ENCODE measurements around the gene FGF1.
A peak's percentile ranks its signal among the peaks of the same experiment; 100 is the strongest.

FGF1 gene

GRCh38 chr5:142587354-142587965 is 98.4 kb downstream of the FGF1 start:
- Mint-ChIP-seq H3K4me3 (no peak overlapping the region), H3K36me3 (ENCODE audit: low read depth) (no peaks in the 10 kb centered on the region), H3K27ac (no peak overlapping the region), H3K4me1 (peaks cover 6% of the 10 kb centered on the region), H3K27me3 (peaks cover 11% of the 10 kb centered on the region), H3K9me3 (no peaks in the 10 kb centered on the region)
- DNase-seq = peak; percentile 31
- no peak for ATAC-seq

GRCh38 chr5:142586552-142586951 is 99.3 kb downstream of the FGF1 start:
- Mint-ChIP-seq H3K9me3 (no peaks in the 10 kb centered on the region), H3K36me3 (ENCODE audit: low read depth) (no peaks in the 10 kb centered on the region), H3K4me3 (no peak overlapping the region), H3K27ac (no peak overlapping the region), H3K27me3 (peaks cover 11% of the 10 kb centered on the region), H3K4me1 (peaks cover 9% of the 10 kb centered on the region)
- ATAC-seq (no peak), DNase-seq (no peak)

- Mint-ChIP-seq H3K27ac (no peak overlapping the region), H3K4me1 (peaks cover 13% of the 10 kb centered on the region), H3K27me3 (peaks cover 4% of the 10 kb centered on the region), H3K36me3 (ENCODE audit: low read depth) (no peaks in the 10 kb centered on the region), H3K9me3 (no peaks in the 10 kb centered on the region), H3K4me3 (no peak overlapping the region)
- ATAC-seq = no peak
- DNase-seq = no peak
Measured at GRCh38 chr5:142585451-142585850, 100.4 kb downstream of the FGF1 start.

- Mint-ChIP-seq H3K4me3 (no peak overlapping the region), H3K4me1 (peaks cover 18% of the 10 kb centered on the region), H3K9me3 (no peaks in the 10 kb centered on the region), H3K36me3 (ENCODE audit: low read depth) (no peaks in the 10 kb centered on the region), H3K27ac (no peak overlapping the region), H3K27me3 (peaks cover 2% of the 10 kb centered on the region)
- no peak for DNase-seq
- ATAC-seq = no peak
Measured at GRCh38 chr5:142584891-142585290, 101.0 kb downstream of the FGF1 start.

- no peak overlapping the region for H3K4me3 Mint-ChIP-seq
- H3K27ac Mint-ChIP-seq = no peak overlapping the region
- peaks cover 11% of the 10 kb centered on the region for H3K9me3 Mint-ChIP-seq
- DNase-seq = no peak
- H3K27me3 Mint-ChIP-seq = peaks cover 3% of the 10 kb centered on the region
- no peak for ATAC-seq
- H3K4me1 Mint-ChIP-seq = peaks cover 20% of the 10 kb centered on the region
- H3K36me3 Mint-ChIP-seq (ENCODE audit: low read depth) = peaks cover 2% of the 10 kb centered on the region
Measured at GRCh38 chr5:142578161-142578830, 107.6 kb downstream of the FGF1 start.

GRCh38 chr5:142576804-142577203 is 109.1 kb downstream of the FGF1 start:
- H3K36me3 Mint-ChIP-seq (ENCODE audit: low read depth) = peaks cover 2% of the 10 kb centered on the region
- peaks cover 3% of the 10 kb centered on the region for H3K27me3 Mint-ChIP-seq
- peaks cover 18% of the 10 kb centered on the region for H3K4me1 Mint-ChIP-seq
- no peak for ATAC-seq
- H3K27ac Mint-ChIP-seq = no peak overlapping the region
- no peak overlapping the region for H3K4me3 Mint-ChIP-seq
- H3K9me3 Mint-ChIP-seq = peaks cover 11% of the 10 kb centered on the region
- no peak for DNase-seq

- peaks cover 13% of the 10 kb centered on the region for H3K4me1 Mint-ChIP-seq
- no peak overlapping the region for H3K27ac Mint-ChIP-seq
- H3K4me3 Mint-ChIP-seq = no peak overlapping the region
- no peak for ATAC-seq
- H3K36me3 Mint-ChIP-seq (ENCODE audit: low read depth) = peaks cover 2% of the 10 kb centered on the region
- peaks cover 3% of the 10 kb centered on the region for H3K27me3 Mint-ChIP-seq
- DNase-seq = no peak
- H3K9me3 Mint-ChIP-seq = peaks cover 11% of the 10 kb centered on the region
Measured at GRCh38 chr5:142576303-142576702, 109.6 kb downstream of the FGF1 start.

- Mint-ChIP-seq H3K27me3 (peaks cover 3% of the 10 kb centered on the region), H3K9me3 (no peaks in the 10 kb centered on the region)
- no peak for ATAC-seq
Measured at GRCh38 chr5:142572006-142572405, 113.9 kb downstream of the FGF1 start.

GRCh38 chr5:142571371-142571770 is 114.5 kb downstream of the FGF1 start:
- ATAC-seq (no peak), DNase-seq (no peak)
- Mint-ChIP-seq H3K9me3 (no peaks in the 10 kb centered on the region), H3K27me3 (peaks cover 3% of the 10 kb centered on the region), H3K27ac (no peak overlapping the region), H3K4me3 (no peak overlapping the region), H3K4me1 (no peaks in the 10 kb centered on the region), H3K36me3 (ENCODE audit: low read depth) (peaks cover 2% of the 10 kb centered on the region)

More at GRCh38 chr5:142572006-142572405, 113.9 kb downstream of the FGF1 start:
- Mint-ChIP-seq H3K27ac (no peak overlapping the region), H3K4me1 (no peaks in the 10 kb centered on the region), H3K4me3 (no peak overlapping the region), H3K36me3 (ENCODE audit: low read depth) (peaks cover 2% of the 10 kb centered on the region)
- no peak for DNase-seq

GRCh38 chr5:142569905-142570304 is 116.0 kb downstream of the FGF1 start:
- H3K27me3 Mint-ChIP-seq = peaks cover 8% of the 10 kb centered on the region
- H3K27ac Mint-ChIP-seq = no peak overlapping the region
- no peaks in the 10 kb centered on the region for H3K4me1 Mint-ChIP-seq
- H3K9me3 Mint-ChIP-seq = no peaks in the 10 kb centered on the region
- ATAC-seq (no peak), DNase-seq (no peak)
- H3K36me3 Mint-ChIP-seq (ENCODE audit: low read depth) = no peaks in the 10 kb centered on the region
- H3K4me3 Mint-ChIP-seq = no peak overlapping the region

GRCh38 chr5:142568996-142569335 is 116.9 kb downstream of the FGF1 start:
- Mint-ChIP-seq H3K27me3 (peaks cover 7% of the 10 kb centered on the region), H3K4me1 (no peaks in the 10 kb centered on the region), H3K9me3 (no peaks in the 10 kb centered on the region), H3K36me3 (ENCODE audit: low read depth) (no peaks in the 10 kb centered on the region), H3K27ac (no peak overlapping the region), H3K4me3 (no peak overlapping the region)
- ATAC-seq = no peak
- no peak for DNase-seq

- H3K4me3 Mint-ChIP-seq = no peak overlapping the region
- ATAC-seq = no peak
Measured at GRCh38 chr5:142568283-142568995, 117.5 kb downstream of the FGF1 start.

GRCh38 chr5:142561486-142562097 is 124.3 kb downstream of the FGF1 start:
- no peak for ATAC-seq
- no peaks in the 10 kb centered on the region for H3K36me3 Mint-ChIP-seq (ENCODE audit: low read depth)
- DNase-seq = no peak
- peaks cover 6% of the 10 kb centered on the region for H3K27me3 Mint-ChIP-seq
- H3K9me3 Mint-ChIP-seq = no peaks in the 10 kb centered on the region
- H3K4me3 Mint-ChIP-seq = no peak overlapping the region
- H3K4me1 Mint-ChIP-seq = no peaks in the 10 kb centered on the region
- no peak overlapping the region for H3K27ac Mint-ChIP-seq

More at GRCh38 chr5:142568283-142568995, 117.5 kb downstream of the FGF1 start:
- Mint-ChIP-seq H3K27me3 (peaks cover 6% of the 10 kb centered on the region), H3K27ac (no peak overlapping the region), H3K4me1 (no peaks in the 10 kb centered on the region), H3K9me3 (no peaks in the 10 kb centered on the region), H3K36me3 (ENCODE audit: low read depth) (no peaks in the 10 kb centered on the region)
- DNase-seq = no peak

- Mint-ChIP-seq H3K27me3 (peaks cover 6% of the 10 kb centered on the region), H3K27ac (no peak overlapping the region), H3K9me3 (no peaks in the 10 kb centered on the region), H3K36me3 (ENCODE audit: low read depth) (no peaks in the 10 kb centered on the region), H3K4me1 (no peaks in the 10 kb centered on the region), H3K4me3 (no peak overlapping the region)
- ATAC-seq = no peak
- no peak for DNase-seq
Measured at GRCh38 chr5:142561029-142561428, 124.9 kb downstream of the FGF1 start.

GRCh38 chr5:142552107-142552506 is 133.8 kb downstream of the FGF1 start:
- ATAC-seq (no peak), DNase-seq (no peak)
- H3K4me3 Mint-ChIP-seq = no peak overlapping the region
- no peaks in the 10 kb centered on the region for H3K36me3 Mint-ChIP-seq (ENCODE audit: low read depth)
- no peak overlapping the region for H3K27ac Mint-ChIP-seq
- H3K4me1 Mint-ChIP-seq = peaks cover 11% of the 10 kb centered on the region
- peaks cover 42% of the 10 kb centered on the region for H3K27me3 Mint-ChIP-seq
- no peaks in the 10 kb centered on the region for H3K9me3 Mint-ChIP-seq
